Measurements from ENCODE around the gene NLRC5.
"Not testable (repeated sequence)": the region's sequence is repeated elsewhere in the genome, so short reads cannot be mapped to it uniquely, and the experiment has no call there.

NLRC5 gene

DNA sequence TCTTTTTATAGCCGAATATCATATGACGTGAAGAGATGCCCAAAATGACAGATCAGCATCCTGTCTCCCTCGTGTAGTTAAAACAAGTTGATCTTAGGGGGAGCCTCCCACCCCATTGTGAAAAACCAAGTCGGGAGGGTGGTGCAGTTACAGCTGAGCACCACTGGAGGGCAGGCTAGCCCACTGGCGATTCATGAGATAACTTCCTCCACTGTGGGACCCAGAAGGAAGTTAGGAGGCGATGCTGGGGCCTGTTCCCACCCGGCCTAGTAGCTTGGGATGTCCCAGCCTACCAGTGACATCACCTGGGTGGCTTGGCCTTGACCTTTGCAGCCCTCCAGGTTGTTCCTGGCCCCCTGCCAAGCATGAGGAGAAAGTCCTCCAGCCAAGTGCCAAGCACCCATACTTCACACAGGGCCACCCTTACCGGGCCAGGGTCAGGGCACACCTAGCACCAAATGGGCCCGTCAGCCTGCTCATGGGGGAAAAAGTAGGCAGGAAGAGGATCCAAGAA lies 95.0 kb downstream of the NLRC5 start:
- Mint-ChIP-seq H3K27me3 (no peaks in the 10 kb centered on the region), H3K4me3 (no peak overlapping the region), H3K9me3 (no peaks in the 10 kb centered on the region), H3K27ac (peak overlapping the region; percentile 62), H3K36me3 (ENCODE audit: low read depth) (peaks cover 12% of the 10 kb centered on the region), H3K4me1 (peaks cover 9% of the 10 kb centered on the region)
- ATAC-seq (peak; percentile 85), DNase-seq (peak; percentile 78)

DNA sequence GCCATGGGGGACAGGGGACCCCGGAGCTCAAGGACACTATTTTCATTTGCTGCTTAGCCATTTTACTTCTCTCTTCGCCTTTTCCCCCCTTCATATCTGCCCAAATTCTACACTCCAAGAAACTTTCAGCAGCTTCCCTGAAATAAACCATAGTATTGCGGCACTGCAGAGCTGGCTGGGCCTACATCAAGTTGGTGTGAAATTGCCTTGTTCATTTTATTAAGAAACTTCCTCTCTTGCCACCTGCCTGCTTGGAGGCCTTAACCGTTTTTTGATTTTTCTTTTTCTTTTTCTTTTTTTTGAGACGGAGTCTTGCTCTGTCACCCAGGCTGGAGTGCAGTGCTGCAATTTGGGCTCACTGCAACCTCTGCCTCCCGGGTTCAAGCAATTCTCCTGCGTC lies 95.6 kb downstream of the NLRC5 start:
- peaks cover 9% of the 10 kb centered on the region for H3K4me1 Mint-ChIP-seq
- DNase-seq: no peak
- no peak for ATAC-seq

DNA sequence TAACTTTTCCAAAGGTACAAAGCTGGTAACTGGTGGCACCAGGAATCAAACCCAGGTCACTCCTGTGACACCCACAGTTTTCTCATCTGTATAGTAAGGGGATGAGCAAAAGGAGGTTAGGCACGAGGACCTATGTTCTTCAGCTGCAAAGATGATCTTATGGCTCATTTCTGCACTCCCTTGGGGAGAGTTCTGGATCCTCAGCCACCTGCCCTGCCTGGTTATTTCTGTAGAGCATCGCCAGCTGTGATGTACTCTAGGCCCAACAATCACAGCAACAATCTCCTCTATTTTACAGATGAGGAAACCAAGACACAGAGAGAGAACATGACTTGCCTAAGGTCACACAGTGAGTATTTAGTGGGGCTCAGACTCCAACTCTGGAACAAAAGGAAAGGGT lies 97.6 kb downstream of the NLRC5 start:
- DNase-seq: no peak
- Mint-ChIP-seq H3K27me3 (peaks cover 7% of the 10 kb centered on the region), H3K4me1 (peaks cover 18% of the 10 kb centered on the region), H3K27ac (no peak overlapping the region), H3K9me3 (no peaks in the 10 kb centered on the region), H3K4me3 (no peak overlapping the region), H3K36me3 (ENCODE audit: low read depth) (peaks cover 5% of the 10 kb centered on the region)
- no peak for ATAC-seq

More for the DNA sequence above, 95.6 kb downstream of the NLRC5 start:
- Mint-ChIP-seq H3K27ac (no peak overlapping the region), H3K27me3 (no peaks in the 10 kb centered on the region), H3K9me3 (no peaks in the 10 kb centered on the region), H3K4me3 (no peak overlapping the region), H3K36me3 (ENCODE audit: low read depth) (peaks cover 7% of the 10 kb centered on the region)

DNA sequence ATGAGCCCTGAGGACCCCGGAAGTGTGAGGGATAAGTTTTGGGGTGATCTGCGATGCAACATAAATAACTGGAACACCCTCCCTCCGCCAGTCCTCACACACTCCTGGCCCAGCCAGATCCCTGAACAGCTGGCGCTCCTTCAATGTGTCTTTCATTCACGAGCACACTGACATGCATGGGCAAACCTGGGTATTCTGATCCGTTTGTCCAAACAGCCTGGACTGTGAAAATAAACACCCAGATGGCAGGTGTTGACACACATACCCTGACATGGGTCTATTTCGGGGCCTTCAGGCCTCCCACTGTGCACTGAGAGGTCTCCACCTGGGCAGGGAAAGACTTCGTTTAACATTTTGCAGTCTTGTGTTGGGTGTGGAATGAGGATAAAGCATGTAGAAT lies 100.0 kb downstream of the NLRC5 start:
- Mint-ChIP-seq H3K36me3 (ENCODE audit: low read depth) (no peaks in the 10 kb centered on the region), H3K4me1 (peaks cover 16% of the 10 kb centered on the region), H3K27me3 (peaks cover 12% of the 10 kb centered on the region), H3K4me3 (no peak overlapping the region), H3K9me3 (no peaks in the 10 kb centered on the region), H3K27ac (no peak overlapping the region)
- ATAC-seq: no peak
- DNase-seq: no peak

DNA sequence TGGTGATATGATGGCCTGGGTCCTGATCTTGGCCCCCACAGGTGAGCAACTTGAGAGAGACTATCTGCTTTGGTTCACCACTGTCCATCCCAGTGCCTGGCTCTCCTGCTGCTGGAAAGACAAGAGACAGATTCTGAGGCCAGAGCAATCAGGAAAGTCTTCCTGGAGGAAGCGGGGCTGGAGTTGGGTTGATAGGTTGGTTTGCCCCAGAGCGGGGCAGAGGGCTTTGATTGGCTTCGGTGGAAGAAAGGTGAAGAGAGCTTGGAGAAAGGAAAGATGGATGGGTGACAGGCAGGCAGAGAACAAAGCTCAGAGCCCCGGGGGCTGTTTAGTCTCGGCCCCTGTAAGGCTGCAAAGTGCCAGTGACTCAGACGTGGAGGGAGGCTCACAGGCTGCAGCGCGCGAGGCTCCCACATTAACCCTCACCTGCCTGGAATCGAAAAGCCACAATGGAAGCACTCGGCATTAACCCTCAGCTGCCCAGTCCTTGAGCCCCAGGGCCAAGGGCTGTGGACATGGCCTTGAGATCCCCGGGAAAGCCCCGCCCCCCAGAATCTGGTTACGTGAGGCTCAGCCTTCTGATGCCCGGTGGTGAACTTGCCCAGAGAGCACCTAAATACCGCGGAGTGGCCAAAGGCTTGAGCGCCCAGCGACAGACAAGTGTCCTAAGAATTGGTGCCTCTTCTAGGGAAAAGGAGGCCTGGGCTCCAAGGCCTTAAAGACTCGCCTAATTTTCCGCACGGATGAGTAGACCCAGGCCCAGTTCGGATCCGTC lies 102.0 kb downstream of the NLRC5 start:
- Mint-ChIP-seq H3K27ac (peak overlapping the region; percentile 39), H3K9me3 (no peaks in the 10 kb centered on the region)
- no peak for DNase-seq

DNA sequence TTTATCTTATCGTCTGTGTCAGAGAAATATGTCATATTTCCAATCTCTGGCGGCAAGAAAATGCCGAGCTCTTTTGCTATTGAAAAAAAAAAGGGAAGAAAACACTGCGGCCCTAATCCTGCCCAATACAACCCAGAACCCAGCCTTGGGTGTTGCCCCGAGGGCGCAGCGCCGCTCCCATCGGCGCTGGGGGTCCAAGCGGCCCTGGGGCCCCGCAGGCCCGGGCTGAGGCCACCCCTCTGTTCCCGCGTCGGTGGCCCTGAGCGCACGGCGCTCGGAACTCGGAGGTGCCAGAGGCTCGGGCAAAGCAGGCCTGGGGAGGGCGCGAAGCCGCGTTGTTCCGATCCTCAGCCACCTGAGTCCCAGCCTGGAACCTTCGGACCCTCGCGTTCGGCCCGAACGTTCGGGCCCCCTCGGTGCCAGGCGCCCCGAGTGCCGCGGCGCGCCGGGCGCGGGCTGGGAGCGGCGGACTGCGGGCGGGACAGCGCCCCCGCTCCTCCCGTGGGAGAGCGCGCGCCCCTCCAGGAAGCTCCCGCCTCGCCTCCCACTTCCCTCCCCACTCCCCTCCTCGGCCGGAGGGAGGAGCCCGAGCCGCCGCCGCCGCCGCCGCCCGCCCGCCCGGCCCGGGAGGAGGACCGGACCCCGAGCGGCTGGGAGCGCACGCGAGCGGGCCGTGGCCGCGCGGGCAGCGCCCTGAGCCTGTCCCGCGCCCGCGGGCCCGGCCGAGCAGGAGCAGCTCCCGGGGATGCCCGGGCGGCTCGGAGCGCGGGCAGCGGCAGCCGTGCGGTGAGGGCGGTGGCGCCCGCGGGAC lies 102.8 kb downstream of the NLRC5 start, which contains the start of gene CPNE2:
TSS of gene CPNE2 (plus strand) at position 609 of the 811 bp plus-strand sequence. CDS start 18,160 bp downstream, outside the sequence.
- DNase-seq: peak; percentile 49
- Mint-ChIP-seq H3K27me3 (peaks cover 12% of the 10 kb centered on the region), H3K4me3 (peak within 1 kb of the TSS; percentile 68), H3K36me3 (ENCODE audit: low read depth) (no peaks in the 10 kb centered on the region), H3K9me3 (no peaks in the 10 kb centered on the region), H3K4me1 (peaks cover 14% of the 10 kb centered on the region), H3K27ac (peak within 1 kb of the TSS; percentile 39)
- peak; percentile 56 for ATAC-seq

More for the DNA sequence above, 102.0 kb downstream of the NLRC5 start:
- H3K4me3 Mint-ChIP-seq: peak overlapping the region; percentile 47
- H3K4me1 Mint-ChIP-seq: peaks cover 14% of the 10 kb centered on the region
- no peak for ATAC-seq
- no peaks in the 10 kb centered on the region for H3K36me3 Mint-ChIP-seq (ENCODE audit: low read depth)
- H3K27me3 Mint-ChIP-seq: peaks cover 12% of the 10 kb centered on the region

DNA sequence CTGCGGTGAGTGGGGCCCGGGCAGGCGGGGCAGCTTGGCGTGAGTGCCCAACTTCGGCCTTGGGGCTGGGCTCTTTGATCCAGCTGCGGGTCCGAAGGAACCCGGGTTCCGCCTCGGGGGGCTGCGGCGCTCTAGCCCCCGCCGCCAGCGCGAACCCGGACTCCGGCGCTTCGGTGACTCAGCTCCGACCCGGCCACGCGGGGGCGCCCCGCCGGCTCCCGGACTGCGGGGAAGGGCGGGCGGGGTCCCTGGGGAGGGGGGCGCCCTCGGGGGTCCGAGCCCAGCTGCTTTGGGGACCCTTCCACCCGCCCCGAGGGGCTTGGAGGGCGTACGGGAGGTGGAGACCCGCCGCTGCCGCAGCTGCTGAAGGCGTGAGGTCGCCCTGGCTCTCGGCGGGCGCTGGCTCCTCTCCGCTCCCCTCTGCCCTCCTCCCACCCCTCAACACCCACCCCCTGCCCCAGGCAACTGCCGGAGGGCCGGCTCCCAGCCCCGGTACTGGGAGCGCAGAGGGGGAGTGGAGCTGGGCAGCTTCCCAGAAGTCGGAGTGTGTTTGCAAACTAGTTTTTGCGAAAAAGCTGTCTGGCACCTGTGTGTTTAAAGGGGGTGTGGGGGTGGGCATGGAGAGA lies 103.5 kb downstream of the NLRC5 start:
- Mint-ChIP-seq H3K9me3 (no peaks in the 10 kb centered on the region), H3K27me3 (peaks cover 12% of the 10 kb centered on the region), H3K36me3 (ENCODE audit: low read depth) (no peaks in the 10 kb centered on the region), H3K4me3 (peak overlapping the region; percentile 68), H3K4me1 (peaks cover 14% of the 10 kb centered on the region), H3K27ac (no peak overlapping the region)
- DNase-seq (peak; percentile 60), ATAC-seq (peak; percentile 51)

DNA sequence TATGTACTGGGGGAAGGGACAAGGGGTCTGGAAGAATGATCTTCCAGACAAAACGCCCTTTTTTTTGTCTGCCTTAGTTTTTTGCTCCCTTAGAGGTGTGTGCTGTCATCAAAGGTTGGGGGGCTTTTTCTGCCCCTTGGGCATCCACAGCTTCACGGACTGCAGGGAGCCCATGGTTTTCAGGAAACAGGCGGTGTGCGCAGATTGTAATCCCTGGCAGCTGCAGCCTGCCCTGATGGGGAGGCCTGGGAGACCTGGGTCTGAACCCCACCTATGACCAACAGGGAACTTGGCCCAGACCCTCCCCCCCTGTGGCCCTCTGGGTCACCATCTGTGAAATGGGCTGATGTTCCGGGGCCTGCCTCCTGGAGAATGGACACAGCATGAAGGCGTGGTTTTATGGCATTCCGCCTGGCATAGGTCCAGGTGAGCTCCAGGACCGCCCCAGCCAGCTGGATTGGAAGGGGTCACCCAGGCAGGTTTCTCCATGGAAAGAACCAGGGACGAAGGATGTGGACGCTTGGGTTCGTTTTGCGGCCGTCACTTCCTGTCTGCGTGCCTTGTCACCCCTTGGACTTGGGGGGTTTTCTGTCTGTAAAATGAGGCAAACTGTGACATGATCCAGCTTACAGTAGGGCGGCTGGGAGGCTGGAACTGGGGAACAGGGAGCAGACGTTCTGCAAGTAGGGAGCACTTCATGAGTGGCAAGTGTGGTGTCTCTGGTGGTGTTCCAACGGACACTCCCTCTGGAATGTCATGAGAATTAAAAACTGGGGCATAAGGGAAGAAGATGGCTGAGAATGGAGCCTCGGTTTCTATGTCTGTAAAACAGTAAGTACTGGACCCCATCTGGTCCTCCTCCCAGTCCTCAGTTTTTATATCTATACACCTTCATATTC lies 104.6 kb downstream of the NLRC5 start:
- H3K27ac Mint-ChIP-seq: no peak overlapping the region
- no peaks in the 10 kb centered on the region for H3K36me3 Mint-ChIP-seq (ENCODE audit: low read depth)
- H3K4me1 Mint-ChIP-seq: peaks cover 16% of the 10 kb centered on the region
- no peak for ATAC-seq
- H3K9me3 Mint-ChIP-seq: no peaks in the 10 kb centered on the region
- peak overlapping the region; percentile 68 for H3K4me3 Mint-ChIP-seq
- no peak for DNase-seq
- H3K27me3 Mint-ChIP-seq: peaks cover 12% of the 10 kb centered on the region

DNA sequence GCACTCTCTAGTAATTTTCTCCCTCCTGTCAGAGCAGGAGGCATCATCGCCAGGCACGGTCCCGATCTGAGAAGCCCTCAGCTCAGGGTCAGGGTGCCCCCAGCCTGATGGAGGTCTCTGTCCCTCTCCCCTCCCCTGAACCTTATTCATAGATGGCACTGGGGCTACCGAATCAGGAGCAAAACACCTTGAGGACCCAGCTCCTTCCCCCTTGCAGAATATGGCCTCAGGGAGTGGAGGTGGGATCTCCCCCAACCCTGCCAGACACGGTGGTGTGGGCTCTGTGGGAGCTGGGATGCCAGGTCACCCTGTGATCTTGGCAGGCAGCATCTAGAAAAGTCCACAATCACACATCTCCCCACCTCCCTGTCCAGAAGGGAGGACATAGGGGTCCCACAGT lies 105.6 kb downstream of the NLRC5 start:
- DNase-seq: no peak
- Mint-ChIP-seq H3K4me3 (no peak overlapping the region), H3K27me3 (peaks cover 12% of the 10 kb centered on the region), H3K9me3 (no peaks in the 10 kb centered on the region), H3K36me3 (ENCODE audit: low read depth) (no peaks in the 10 kb centered on the region), H3K27ac (no peak overlapping the region), H3K4me1 (peaks cover 16% of the 10 kb centered on the region)
- no peak for ATAC-seq

DNA sequence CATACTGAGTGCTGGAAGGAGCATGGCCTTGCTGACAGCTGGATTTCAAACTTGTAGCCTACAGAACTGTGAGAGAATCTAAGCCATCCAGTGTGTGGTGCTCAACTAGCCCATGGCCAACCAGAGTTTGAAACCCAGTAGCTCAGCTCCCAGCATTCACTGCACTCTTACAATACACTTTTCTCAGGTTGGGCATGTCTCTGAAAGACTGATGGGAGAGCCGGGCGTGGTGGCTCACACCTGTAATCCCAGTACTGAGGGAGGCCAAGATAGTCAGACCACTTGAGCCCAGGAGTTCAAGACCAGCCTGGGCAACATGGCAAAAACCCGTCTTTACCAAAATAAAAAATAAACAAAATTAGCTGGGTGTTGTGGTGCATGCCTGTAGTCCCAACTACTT lies 106.8 kb downstream of the NLRC5 start:
- Mint-ChIP-seq H3K27me3 (peaks cover 7% of the 10 kb centered on the region), H3K4me1 (peaks cover 14% of the 10 kb centered on the region), H3K4me3 (no peak overlapping the region), H3K9me3 (no peaks in the 10 kb centered on the region), H3K27ac (no peak overlapping the region), H3K36me3 (ENCODE audit: low read depth) (no peaks in the 10 kb centered on the region)
- ATAC-seq: no peak
- DNase-seq: no peak

DNA sequence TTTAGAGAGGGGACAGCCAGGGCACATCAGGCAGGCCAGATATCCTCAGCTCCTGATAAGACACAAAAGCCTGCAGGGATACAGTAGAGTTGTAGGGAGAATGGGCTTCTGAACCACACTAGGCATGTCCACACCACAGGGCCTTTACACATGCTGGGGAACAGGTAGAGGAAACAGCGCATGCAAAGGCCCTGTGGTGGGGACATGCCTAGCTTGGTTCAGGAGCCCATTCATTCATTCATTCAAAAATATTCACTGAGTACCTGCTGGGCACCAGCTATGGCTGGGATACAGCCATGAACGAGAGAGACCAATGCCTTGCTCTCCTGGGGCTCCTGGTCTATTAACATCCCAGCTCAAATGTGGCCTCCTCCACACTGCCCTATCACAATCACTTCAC lies 107.4 kb downstream of the NLRC5 start:
- H3K4me1 Mint-ChIP-seq: peaks cover 8% of the 10 kb centered on the region
- H3K27me3 Mint-ChIP-seq: peaks cover 6% of the 10 kb centered on the region
- no peaks in the 10 kb centered on the region for H3K36me3 Mint-ChIP-seq (ENCODE audit: low read depth)
- H3K9me3 Mint-ChIP-seq: no peaks in the 10 kb centered on the region
- H3K27ac Mint-ChIP-seq: peak overlapping the region; percentile 10
- DNase-seq (no peak), ATAC-seq (no peak)
- no peak overlapping the region for H3K4me3 Mint-ChIP-seq

DNA sequence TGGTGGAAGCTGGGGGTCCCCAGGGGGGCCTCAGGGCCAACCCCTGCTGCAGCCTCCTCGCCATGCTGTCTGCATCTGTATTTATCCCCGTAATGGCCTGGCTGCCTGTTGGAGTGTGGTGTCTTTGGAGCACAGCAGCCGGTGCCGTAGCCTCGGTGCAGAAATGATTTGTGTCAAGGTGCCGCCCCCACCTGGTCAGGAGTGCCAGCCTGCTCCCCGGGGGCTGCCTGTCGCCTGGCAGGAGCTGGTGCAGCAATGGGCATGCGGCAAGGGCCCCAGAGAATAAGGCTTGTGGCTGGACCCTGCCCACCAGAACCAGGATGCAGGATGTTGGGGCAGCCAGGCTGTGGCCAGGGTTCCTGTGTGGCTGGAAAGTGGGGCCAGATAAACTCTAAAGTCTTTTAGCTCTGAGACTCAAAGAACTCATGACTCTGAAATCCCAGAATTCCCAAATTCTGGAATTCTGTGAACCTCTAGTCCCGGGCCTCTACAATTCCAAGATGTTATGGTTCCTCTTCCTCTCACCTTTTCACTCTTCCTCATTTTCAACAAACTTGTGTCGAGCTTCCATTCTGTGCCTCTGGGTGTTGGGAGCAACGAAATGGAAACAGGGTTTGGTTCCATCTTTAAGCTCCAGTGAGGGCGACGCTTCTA lies 109.0 kb downstream of the NLRC5 start:
- H3K4me3 Mint-ChIP-seq: no peak overlapping the region
- peaks cover 4% of the 10 kb centered on the region for H3K27me3 Mint-ChIP-seq
- no peak overlapping the region for H3K27ac Mint-ChIP-seq
- no peaks in the 10 kb centered on the region for H3K36me3 Mint-ChIP-seq (ENCODE audit: low read depth)
- DNase-seq: no peak
- H3K4me1 Mint-ChIP-seq: peaks cover 5% of the 10 kb centered on the region
- no peak for ATAC-seq
- H3K9me3 Mint-ChIP-seq: no peaks in the 10 kb centered on the region

DNA sequence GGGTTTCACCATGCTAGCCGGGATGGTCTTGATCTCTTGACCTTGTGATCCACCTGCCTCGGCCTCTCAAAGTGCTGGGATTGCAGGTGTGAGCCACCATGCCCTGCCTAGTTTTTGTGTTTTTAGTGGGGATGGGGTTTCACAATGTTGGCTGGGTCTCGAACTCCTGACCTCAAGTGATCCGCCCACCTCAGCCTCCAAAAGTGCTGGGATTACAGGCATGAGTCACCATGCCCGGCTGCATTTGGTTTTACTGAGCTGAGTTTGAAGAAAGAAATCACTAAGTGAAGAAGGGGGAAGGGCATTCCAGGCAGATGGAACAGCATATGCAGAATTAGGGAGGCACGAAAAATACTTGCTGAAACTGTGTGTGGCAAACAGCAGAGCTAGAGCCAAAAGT lies 110.6 kb downstream of the NLRC5 start:
- not testable (repeated sequence) for H3K4me1 Mint-ChIP-seq; DNase-seq; H3K27me3 Mint-ChIP-seq; H3K9me3 Mint-ChIP-seq; ATAC-seq; H3K4me3 Mint-ChIP-seq; H3K27ac Mint-ChIP-seq; H3K36me3 Mint-ChIP-seq (ENCODE audit: low read depth)
